Effector memory CD8-positive, alpha-beta T cell (primary cell): Measurements from ENCODE around the gene INSRR.

ENCODE experiments used
- ATAC-seq: fragments of 150-1000 bp; cut with Tn5 transposase; replicated peaks from 2 replicates; pipeline ENCODE4 v1.10.0; 2021; ENCODE audit warnings: mild to moderate bottlenecking, moderate library complexity
- DNase-seq, 3 experiments: peaks; one replicate each; pipeline ENCODE4 v3.0.0; 2021
- H3K27ac Mint-ChIP-seq, 2 donors: one replicate each; pipeline ENCODE4 v1.8.0; 2022; ENCODE audit warnings: mild to moderate bottlenecking in 2 of 2, mixed read lengths in 2 of 2, moderate library complexity in 2 of 2
- H3K27me3 Mint-ChIP-seq, 2 donors: one replicate each; pipeline ENCODE4 v1.8.0; 2022; ENCODE audit warnings: mixed read lengths in 2 of 2
- H3K36me3 Mint-ChIP-seq: one replicate; pipeline ENCODE4 v1.8.0; 2022; ENCODE audit warnings: mild to moderate bottlenecking, moderate library complexity, mixed read lengths; ENCODE audit not compliant: insufficient read depth
- H3K4me1 Mint-ChIP-seq, 2 donors: one replicate each; pipeline ENCODE4 v1.8.0; 2022; ENCODE audit warnings: low read depth in 2 of 2, mixed read lengths in 2 of 2
- H3K4me3 Mint-ChIP-seq, 2 donors: one replicate each; pipeline ENCODE4 v1.8.0; 2022; ENCODE audit warnings: mild to moderate bottlenecking in 2 of 2, mixed read lengths in 2 of 2, moderate library complexity in 2 of 2
- H3K9me3 Mint-ChIP-seq, 2 donors: one replicate each; pipeline ENCODE4 v1.8.0; 2022; ENCODE audit warnings: mixed read lengths in 2 of 2

The INSRR gene

DNA sequence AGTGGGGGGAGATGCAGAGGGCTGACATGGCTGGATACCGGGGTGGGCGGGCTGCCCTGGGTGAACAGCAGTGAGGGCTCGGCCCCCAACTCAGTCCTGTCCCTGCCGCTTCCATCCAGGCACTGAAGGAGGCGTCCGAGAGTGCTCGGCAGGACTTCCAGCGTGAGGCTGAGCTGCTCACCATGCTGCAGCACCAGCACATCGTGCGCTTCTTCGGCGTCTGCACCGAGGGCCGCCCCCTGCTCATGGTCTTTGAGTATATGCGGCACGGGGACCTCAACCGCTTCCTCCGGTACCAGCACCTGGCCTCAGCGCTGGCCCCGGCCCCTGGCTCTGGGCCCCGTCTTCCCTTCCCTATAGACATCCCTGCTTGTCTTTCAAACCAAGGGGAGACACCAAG, 17.4 kb upstream of the INSRR start:
- no peak overlapping the region for H3K27ac Mint-ChIP-seq
- no peaks in the 10 kb centered on the region for H3K4me1 Mint-ChIP-seq
- H3K4me3 Mint-ChIP-seq = no peak overlapping the region
- no peak for ATAC-seq
- H3K9me3 Mint-ChIP-seq = no peaks in the 10 kb centered on the region
- DNase-seq = no peak
- peaks cover 5% of the 10 kb centered on the region for H3K36me3 Mint-ChIP-seq
- H3K27me3 Mint-ChIP-seq = peaks cover 47 to 80% of the 10 kb centered on the region in 2 donors

DNA sequence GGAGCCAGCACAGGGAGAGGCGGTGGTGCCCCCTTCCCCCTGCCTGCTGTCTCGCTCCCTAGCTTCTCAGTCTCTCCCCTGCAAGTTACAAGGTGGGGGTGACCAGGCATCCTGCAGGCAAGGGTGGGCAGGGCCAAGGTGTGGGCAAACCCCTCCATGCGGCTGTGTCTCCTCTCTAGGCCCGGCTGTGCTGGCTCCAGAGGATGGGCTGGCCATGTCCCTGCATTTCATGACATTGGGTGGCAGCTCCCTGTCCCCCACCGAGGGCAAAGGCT, 16.4 kb upstream of the INSRR start:
- ATAC-seq = no peak
- H3K27ac Mint-ChIP-seq = no peak overlapping the region
- H3K36me3 Mint-ChIP-seq = peaks cover 5% of the 10 kb centered on the region
- no peak overlapping the region for H3K4me3 Mint-ChIP-seq
- no peaks in the 10 kb centered on the region for H3K4me1 Mint-ChIP-seq
- no peaks in the 10 kb centered on the region for H3K9me3 Mint-ChIP-seq
- DNase-seq = no peak
- H3K27me3 Mint-ChIP-seq = peaks cover 37 to 72% of the 10 kb centered on the region in 2 donors

DNA sequence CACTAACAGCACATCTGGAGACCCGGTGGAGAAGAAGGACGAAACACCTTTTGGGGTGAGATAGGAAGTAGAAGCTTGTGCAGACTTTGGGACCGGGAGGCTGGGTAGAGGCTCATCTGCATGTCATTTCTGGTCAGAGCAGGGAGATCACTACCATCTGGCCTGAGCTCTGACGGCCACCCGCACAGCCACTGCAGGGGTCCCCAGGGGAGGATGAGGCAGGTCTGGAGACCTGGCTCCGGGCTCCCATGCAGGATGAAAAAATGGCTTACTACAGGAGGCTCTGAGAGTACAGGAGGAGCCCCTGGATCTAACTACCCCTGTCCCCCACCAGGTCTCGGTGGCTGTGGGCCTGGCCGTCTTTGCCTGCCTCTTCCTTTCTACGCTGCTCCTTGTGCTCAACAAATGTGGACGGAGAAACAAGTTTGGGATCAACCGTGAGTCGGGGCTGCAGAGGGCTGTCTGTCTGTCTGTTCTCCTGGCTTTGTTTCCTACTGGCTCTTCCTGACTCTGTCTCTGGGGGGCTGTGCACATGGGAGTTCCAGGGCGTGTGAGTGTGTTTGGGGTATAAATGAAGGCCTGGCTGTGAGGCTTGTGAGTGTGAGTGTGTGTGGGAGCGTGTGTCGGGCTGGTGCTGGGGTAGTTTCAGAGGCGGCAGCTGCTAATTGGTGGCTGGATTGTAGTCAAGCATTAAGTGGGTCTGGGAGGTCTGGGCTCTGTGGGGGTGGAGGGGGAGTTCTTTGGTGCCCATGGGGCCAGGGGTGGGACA, 15.8 kb upstream of the INSRR start:
- Mint-ChIP-seq H3K9me3 (no peaks in the 10 kb centered on the region), H3K27me3 (peaks cover 37 to 72% of the 10 kb centered on the region in 2 donors), H3K36me3 (peaks cover 5% of the 10 kb centered on the region), H3K4me3 (no peak overlapping the region), H3K4me1 (no peaks in the 10 kb centered on the region), H3K27ac (no peak overlapping the region)
- no peak for ATAC-seq
- no peak for DNase-seq

DNA sequence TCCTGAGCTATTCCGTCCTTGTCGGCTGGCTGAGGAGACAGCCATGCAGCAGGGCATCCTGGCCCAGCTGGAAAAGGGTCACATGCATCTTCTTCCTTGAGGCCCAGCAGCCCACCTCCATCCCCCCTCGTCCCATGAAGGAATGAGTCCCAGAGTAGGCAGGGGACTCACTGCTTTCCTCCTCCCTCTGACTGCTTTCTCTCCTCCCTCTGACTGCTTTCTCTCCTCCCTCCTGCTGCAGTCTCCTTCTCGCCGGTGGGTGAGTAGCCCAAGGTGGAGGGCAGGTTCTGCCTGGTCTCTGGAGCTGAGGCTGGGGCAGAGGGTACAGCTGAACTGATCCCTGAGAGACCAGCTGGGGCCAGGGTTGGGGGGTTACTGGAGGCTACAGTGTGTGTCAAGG, 15.2 kb upstream of the INSRR start:
- no peak overlapping the region for H3K4me3 Mint-ChIP-seq
- H3K4me1 Mint-ChIP-seq = no peaks in the 10 kb centered on the region

DNA sequence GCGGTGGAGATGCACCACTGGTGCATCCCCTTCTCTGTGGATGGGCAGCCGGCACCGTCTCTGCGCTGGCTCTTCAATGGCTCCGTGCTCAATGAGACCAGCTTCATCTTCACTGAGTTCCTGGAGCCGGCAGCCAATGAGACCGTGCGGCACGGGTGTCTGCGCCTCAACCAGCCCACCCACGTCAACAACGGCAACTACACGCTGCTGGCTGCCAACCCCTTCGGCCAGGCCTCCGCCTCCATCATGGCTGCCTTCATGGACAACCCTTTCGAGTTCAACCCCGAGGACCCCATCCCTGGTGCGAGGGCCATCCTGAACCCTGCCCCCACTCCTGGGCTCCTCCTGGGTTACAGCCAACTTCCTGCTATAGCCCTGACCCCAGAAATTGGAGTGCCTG, 14.7 kb upstream of the INSRR start:
- no peak overlapping the region for H3K4me3 Mint-ChIP-seq
- H3K27me3 Mint-ChIP-seq = peaks cover 41 to 70% of the 10 kb centered on the region in 2 donors
- H3K9me3 Mint-ChIP-seq = no peaks in the 10 kb centered on the region
- DNase-seq (no peak), ATAC-seq (no peak)
- no peak overlapping the region for H3K27ac Mint-ChIP-seq
- H3K36me3 Mint-ChIP-seq = peaks cover 3% of the 10 kb centered on the region
- no peaks in the 10 kb centered on the region for H3K4me1 Mint-ChIP-seq

More for the DNA sequence above, 15.2 kb upstream of the INSRR start:
- H3K9me3 Mint-ChIP-seq = no peaks in the 10 kb centered on the region
- H3K27me3 Mint-ChIP-seq = peaks cover 41 to 75% of the 10 kb centered on the region in 2 donors
- ATAC-seq (no peak), DNase-seq (no peak)
- peaks cover 4% of the 10 kb centered on the region for H3K36me3 Mint-ChIP-seq
- no peak overlapping the region for H3K27ac Mint-ChIP-seq

DNA sequence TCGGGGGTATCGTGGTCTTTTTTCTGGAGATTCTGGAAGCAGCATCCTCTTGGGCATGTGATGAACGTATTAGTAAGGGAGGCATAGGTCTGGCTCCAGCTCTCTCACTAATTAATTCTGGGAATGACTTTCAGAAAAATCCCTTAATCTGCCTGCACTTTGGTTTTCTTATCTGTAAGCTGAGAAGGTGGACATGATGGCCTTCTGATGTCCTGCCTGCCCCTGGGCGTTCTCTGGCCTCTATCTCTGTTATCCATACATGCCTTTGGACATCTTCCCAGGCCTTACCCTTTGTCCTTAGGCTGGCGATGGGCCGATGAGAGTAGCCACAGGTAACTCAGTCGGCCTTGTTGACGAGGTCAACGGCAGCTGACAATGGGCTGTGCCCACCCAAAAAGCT, 10.5 kb upstream of the INSRR start:
- ATAC-seq = no peak
- Mint-ChIP-seq H3K36me3 (peaks cover 6% of the 10 kb centered on the region), H3K4me3 (no peak overlapping the region), H3K27me3 (peaks cover 27 to 66% of the 10 kb centered on the region in 2 donors), H3K4me1 (peaks cover 0 to 16% of the 10 kb centered on the region in 2 donors), H3K9me3 (no peaks in the 10 kb centered on the region), H3K27ac (peak overlapping the region in 1 of 2 donors; percentile 59)
- DNase-seq = no peak

DNA sequence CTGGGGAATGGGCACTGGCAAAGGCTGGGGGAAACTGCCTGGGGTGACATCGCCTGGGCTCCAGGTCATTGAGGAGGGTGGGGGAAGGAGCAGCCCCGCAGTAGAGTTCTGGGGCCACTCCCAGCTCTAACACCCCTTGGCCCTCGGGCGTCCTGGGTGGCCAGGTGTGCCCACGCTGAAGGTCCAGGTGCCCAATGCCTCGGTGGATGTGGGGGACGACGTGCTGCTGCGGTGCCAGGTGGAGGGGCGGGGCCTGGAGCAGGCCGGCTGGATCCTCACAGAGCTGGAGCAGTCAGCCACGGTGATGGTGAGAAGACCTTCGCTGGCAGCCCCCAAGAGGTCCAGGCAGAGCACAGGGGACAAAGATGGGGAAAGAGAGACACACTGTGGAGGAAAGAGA, 9.4 kb upstream of the INSRR start:
- ATAC-seq (no peak), DNase-seq (no peak)
- Mint-ChIP-seq H3K4me3 (no peak overlapping the region), H3K4me1 (peaks cover 0 to 18% of the 10 kb centered on the region in 2 donors), H3K27me3 (peaks cover 27 to 66% of the 10 kb centered on the region in 2 donors), H3K9me3 (no peaks in the 10 kb centered on the region), H3K36me3 (peaks cover 3% of the 10 kb centered on the region), H3K27ac (no peak overlapping the region)

DNA sequence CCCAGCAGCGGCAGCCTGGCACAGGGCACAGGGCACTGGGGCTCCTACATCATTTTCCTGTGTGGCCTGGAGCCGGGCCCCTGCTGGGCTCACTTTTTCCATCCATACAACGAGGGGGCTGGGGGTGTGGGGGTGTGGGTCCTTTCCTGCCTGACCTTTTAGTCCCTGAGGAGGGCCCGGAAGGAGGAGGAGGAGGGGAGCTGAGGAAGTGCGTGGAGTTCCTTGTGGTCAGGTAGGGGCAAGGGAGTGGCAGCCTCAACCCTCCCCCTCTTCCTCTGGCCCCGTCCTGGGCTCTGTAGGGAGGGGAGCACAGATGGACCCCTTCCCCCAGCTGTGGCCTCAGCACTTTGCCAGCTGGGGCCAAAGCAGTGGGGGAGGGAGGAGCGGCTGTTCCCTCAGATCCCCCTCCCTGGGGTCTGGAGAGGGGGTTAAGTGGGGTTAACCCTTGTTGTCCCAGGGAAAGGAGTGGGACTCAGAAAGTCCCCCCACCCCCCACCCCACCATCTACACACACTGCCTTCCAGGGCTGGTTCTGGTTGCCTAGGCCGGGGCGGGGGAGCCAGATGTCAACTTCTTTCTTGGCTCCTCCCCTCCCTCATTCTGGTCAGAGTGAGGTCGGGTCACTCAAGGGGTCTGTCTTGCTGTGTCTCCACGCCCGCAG, 7.5 kb upstream of the INSRR start:
- H3K9me3 Mint-ChIP-seq = no peaks in the 10 kb centered on the region
- H3K36me3 Mint-ChIP-seq = peaks cover 3% of the 10 kb centered on the region
- DNase-seq (no peak), ATAC-seq (no peak)
- H3K27me3 Mint-ChIP-seq = peaks cover 33 to 76% of the 10 kb centered on the region in 2 donors
- peak overlapping the region in 1 of 2 donors; percentile 7 for H3K27ac Mint-ChIP-seq
- peaks cover 0 to 21% of the 10 kb centered on the region in 2 donors for H3K4me1 Mint-ChIP-seq
- no peak overlapping the region for H3K4me3 Mint-ChIP-seq

DNA sequence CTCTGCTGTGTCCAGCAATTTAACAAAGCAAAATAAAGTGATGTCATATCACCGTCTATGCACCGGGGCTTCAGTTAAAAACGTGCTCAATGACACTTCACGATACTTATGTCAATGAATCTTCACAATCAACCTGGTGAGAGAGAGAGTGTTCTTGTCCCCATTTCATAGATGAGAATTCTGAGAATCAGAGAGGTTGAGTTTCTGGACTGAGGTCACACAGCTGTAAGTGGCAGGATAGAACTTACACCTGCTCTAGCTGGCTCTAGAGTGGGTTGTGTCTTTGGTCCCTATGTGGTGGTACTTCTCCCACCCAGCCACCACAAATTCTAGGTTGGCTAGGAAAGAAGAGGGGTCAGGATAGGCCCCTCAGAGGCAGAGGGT, 6.9 kb upstream of the INSRR start:
- no peak overlapping the region for H3K4me3 Mint-ChIP-seq
- H3K4me1 Mint-ChIP-seq = peaks cover 0 to 21% of the 10 kb centered on the region in 2 donors
- H3K9me3 Mint-ChIP-seq = no peaks in the 10 kb centered on the region
- H3K27ac Mint-ChIP-seq = peak overlapping the region in 1 of 2 donors; percentile 7
- DNase-seq (no peak), ATAC-seq (no peak)
- peaks cover 3% of the 10 kb centered on the region for H3K36me3 Mint-ChIP-seq
- H3K27me3 Mint-ChIP-seq = peaks cover 33 to 77% of the 10 kb centered on the region in 2 donors

DNA sequence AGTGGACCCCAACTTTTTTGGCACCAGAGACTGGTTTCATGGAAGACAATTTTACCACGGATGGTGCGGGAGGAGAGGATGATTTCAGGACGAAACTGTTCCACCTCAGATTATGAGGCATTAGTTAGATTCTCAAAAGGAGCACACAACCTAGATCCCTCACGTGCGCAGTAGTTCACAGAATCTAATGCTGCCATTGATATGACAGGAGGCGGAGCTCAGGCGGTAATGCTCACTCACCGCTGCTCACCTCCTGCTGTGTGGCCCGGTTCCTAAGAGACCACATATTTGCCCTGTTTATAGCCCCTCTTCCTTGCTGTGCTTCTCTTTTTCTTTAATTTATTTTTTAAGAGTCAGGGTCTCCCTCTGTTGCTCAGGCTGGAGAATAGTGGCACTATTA, 6.3 kb upstream of the INSRR start:
- H3K9me3 Mint-ChIP-seq = no peaks in the 10 kb centered on the region
- H3K4me1 Mint-ChIP-seq = peaks cover 3 to 23% of the 10 kb centered on the region in 2 donors
- DNase-seq (no peak), ATAC-seq (no peak)
- peaks cover 36 to 75% of the 10 kb centered on the region in 2 donors for H3K27me3 Mint-ChIP-seq
- H3K4me3 Mint-ChIP-seq = no peak overlapping the region
- H3K27ac Mint-ChIP-seq = no peak overlapping the region
- peaks cover 3% of the 10 kb centered on the region for H3K36me3 Mint-ChIP-seq

DNA sequence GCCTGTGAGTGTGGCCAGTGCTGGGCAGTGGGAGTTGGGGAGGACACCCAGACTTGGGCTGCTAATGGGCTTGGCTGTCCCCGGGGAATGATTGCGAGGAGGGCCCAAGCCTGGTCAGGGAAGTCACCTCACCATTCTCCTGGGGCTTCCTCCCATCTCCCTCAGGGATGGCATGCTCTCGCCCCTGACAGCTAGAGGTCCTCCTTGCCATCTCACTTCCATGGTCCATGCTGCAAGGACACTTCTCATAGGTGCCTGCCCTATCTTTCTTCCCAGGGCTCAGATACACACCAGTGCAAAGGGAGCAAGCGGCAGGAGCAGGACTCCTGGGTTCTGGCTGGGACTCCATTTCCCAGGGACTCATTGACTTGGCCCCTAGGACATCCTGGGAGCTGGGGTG, 5.9 kb upstream of the INSRR start:
- Mint-ChIP-seq H3K27ac (no peak overlapping the region), H3K4me1 (peaks cover 8 to 27% of the 10 kb centered on the region in 2 donors), H3K4me3 (no peak overlapping the region), H3K9me3 (no peaks in the 10 kb centered on the region), H3K36me3 (peaks cover 3% of the 10 kb centered on the region), H3K27me3 (peaks cover 40 to 70% of the 10 kb centered on the region in 2 donors)
- no peak for ATAC-seq
- DNase-seq = no peak

DNA sequence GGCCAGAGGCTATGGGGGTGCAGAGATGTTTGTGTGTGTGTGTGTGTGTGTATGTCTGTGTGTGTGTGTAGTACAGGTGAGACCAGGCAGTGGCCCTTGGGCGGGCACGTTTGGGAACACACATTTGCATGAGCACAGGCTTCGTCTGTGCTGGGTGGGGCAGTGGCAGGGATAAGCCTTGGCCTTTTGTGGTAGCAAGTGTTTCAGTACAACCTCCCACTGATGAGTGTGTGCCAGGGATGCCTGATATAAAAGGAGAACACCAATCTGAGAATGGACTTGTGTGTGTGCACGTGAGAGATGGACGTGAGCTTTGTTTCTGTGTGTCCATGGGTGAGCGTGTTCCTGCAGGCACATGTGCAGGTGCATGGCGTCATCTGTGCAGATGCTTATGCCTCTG, 4.7 kb upstream of the INSRR start:
- H3K27ac Mint-ChIP-seq = no peak overlapping the region
- H3K4me1 Mint-ChIP-seq = peaks cover 11 to 27% of the 10 kb centered on the region in 2 donors
- no peak overlapping the region for H3K4me3 Mint-ChIP-seq

DNA sequence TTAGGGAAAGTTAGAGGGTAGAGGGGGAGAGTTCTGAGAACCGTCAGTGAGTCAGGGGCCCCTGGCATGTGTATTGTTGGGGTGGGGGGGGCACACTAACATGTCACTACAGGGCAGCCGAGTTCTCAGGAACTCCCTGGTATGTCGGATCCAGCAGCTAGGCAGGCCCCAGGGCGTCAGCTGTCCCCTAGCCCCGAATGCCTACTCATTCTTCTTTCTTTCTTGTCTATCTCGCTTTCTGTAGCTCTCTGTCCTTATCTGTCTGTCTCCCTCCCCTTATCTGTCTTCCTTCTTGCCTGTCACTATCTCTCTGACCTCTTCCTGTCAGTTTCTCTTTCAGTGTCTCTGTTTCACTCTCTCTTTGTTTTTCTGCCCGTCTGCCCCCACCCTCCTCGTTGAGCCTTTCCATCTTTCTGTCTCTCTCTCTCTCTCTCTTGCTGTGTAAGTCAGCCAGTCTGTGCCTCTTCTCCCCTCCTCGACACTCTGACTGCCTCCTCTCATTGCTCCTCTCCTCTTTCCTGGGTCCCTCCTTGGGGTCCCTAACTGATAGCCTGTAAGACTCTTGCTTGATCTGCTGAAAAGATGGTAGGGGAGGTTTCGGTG, 4.2 kb upstream of the INSRR start:
- no peaks in the 10 kb centered on the region for H3K9me3 Mint-ChIP-seq
- DNase-seq = no peak
- H3K27ac Mint-ChIP-seq = no peak overlapping the region
- ATAC-seq = no peak
- H3K36me3 Mint-ChIP-seq = peaks cover 3% of the 10 kb centered on the region
- peaks cover 11 to 27% of the 10 kb centered on the region in 2 donors for H3K4me1 Mint-ChIP-seq
- no peak overlapping the region for H3K4me3 Mint-ChIP-seq
- peaks cover 48 to 70% of the 10 kb centered on the region in 2 donors for H3K27me3 Mint-ChIP-seq

More for the DNA sequence above, 4.7 kb upstream of the INSRR start:
- DNase-seq = no peak
- Mint-ChIP-seq H3K9me3 (no peaks in the 10 kb centered on the region), H3K36me3 (peaks cover 3% of the 10 kb centered on the region), H3K27me3 (peaks cover 42 to 69% of the 10 kb centered on the region in 2 donors)
- no peak for ATAC-seq

DNA sequence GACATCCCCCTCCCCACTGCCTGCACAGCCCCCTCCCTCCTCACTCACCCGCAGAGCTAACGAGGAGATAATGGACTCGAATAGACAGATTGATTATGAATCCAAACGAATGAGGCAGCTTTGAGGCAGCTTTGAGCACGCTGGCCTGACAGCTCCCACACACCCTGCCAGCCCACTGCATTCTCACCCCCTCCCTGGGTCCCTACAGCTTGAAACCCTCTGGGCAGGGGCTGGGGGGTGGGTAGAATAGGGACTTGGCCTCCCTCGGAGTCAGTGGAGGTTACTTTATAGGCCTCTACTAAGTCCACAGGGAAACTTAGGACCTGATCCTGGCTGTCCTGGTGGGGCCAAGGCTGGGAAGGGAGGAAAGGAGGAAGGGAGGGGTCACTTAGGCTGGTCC, 3.7 kb upstream of the INSRR start:
- H3K36me3 Mint-ChIP-seq = peaks cover 2% of the 10 kb centered on the region
- no peak overlapping the region for H3K4me3 Mint-ChIP-seq
- H3K27me3 Mint-ChIP-seq = peaks cover 52 to 69% of the 10 kb centered on the region in 2 donors
- ATAC-seq = no peak
- H3K27ac Mint-ChIP-seq = no peak overlapping the region
- H3K9me3 Mint-ChIP-seq = no peaks in the 10 kb centered on the region
- DNase-seq = no peak
- H3K4me1 Mint-ChIP-seq = peaks cover 11 to 25% of the 10 kb centered on the region in 2 donors
